RWPE1 (cell line): ENCODE data around the gene CDX1.

ENCODE experiments used
- CTCF ChIA-PET: fragments of 350-600 bp; sonication (Branson Sonifier 250); formaldehyde crosslinking; extraction: SDS; loops from one replicate; lab custom pipeline; 2021; lab: Yijun Ruan, JAX
- POLR2A ChIA-PET: fragments of 400-600 bp; formaldehyde crosslinking; extraction: SDS; loops from one replicate; lab custom pipeline; 2020; ENCODE audit warnings: antibody characterized with exemption; ENCODE audit not compliant: low non-redundant PET; lab: Yijun Ruan, JAX
- DNase-seq: peaks from one replicate; pipeline ENCODE4 v3.0.0; 2012; ENCODE audit warnings: low spot score
- H3K27ac ChIP-seq: fragments of 450-650 bp; 2 replicates; pipeline ENCODE4 v1.5.1; 2017
- TF ChIP-seq, protein P1 (sequence below): fragments of 450-650 bp; conservative IDR thresholded peaks from 2 replicates; pipeline ENCODE4 v1.5.1; 2017; ENCODE audit warnings: low read depth, mild to moderate bottlenecking

The CDX1 gene

DNA sequence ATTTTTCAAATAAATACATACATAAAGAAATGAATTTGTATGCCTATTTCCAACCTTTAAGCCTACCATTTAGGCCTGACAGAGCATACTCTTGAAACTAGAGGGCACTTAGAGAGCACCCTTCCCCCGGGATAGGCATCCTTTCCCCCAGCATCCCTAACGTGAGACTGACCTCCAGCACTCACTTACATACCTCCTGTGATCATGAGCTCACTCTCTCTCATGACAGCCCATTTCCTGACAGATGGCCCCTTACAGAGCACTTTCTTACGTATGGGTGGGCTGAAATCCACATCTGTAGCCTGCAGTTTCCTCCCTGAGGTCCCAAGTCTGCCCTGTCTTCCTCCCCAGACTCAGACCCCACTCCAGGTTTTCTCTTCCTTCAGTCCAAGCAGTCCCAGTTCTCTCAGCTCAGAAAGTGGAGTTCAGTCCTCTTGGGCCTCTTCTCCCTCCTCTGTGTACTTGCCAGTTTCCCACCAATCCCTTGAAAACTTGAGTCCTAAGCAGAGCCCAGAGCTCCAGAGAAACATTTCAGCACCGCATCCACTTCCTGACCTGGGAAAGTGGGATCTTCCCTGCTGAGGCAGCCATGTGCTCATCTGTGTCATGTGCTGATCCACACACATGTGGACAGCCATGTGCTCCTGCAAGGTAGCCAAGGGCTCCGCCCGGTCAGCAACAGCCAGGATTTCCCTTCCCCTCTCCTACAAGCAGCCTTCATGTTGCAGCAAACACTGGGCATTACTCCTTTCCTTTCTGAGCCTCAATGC, 2.2 kb upstream of the CDX1 start:
- peak overlapping the region; percentile 3 for H3K27ac ChIP-seq
- TF ChIP-seq, protein P1, sequence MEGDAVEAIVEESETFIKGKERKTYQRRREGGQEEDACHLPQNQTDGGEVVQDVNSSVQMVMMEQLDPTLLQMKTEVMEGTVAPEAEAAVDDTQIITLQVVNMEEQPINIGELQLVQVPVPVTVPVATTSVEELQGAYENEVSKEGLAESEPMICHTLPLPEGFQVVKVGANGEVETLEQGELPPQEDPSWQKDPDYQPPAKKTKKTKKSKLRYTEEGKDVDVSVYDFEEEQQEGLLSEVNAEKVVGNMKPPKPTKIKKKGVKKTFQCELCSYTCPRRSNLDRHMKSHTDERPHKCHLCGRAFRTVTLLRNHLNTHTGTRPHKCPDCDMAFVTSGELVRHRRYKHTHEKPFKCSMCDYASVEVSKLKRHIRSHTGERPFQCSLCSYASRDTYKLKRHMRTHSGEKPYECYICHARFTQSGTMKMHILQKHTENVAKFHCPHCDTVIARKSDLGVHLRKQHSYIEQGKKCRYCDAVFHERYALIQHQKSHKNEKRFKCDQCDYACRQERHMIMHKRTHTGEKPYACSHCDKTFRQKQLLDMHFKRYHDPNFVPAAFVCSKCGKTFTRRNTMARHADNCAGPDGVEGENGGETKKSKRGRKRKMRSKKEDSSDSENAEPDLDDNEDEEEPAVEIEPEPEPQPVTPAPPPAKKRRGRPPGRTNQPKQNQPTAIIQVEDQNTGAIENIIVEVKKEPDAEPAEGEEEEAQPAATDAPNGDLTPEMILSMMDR: no peak
- POLR2A ChIA-PET: no interaction called here
- CTCF ChIA-PET: interaction anchor here (0.6 to 1.5 kb wide), 3 partner anchors 54 to 186 kb away, joined by 3 to 9 read pairs (median 4); no protein-coding TSS in a partner anchor
- DNase-seq: no peak

- no peak for DNase-seq
- CTCF ChIA-PET: interaction anchor here (0.6 to 1.5 kb wide), 3 partner anchors 34 to 52 kb away, joined by 3 to 9 read pairs (median 3); no protein-coding TSS in a partner anchor
- TF ChIP-seq, protein P1: no peak
- POLR2A ChIA-PET: interaction anchor here (0.6 kb wide), 1 partner anchor 104 kb away, joined by 3 read pairs; no protein-coding TSS in a partner anchor
- no peak overlapping the region for H3K27ac ChIP-seq
Observed at GRCh38 chr5:150166037-150166649, 435 bp upstream of the CDX1 start.

GRCh38 chr5:150167512-150167850, 903 bp downstream of the CDX1 start:
- CTCF ChIA-PET: no interaction called here
- no peak for DNase-seq

GRCh38 chr5:150167908-150168307, 1.3 kb downstream of the CDX1 start:
- CTCF ChIA-PET: interaction anchor here (0.6 to 1.1 kb wide), 2 partner anchors 27 to 50 kb away, joined by 3 to 4 read pairs; no protein-coding TSS in a partner anchor
- POLR2A ChIA-PET: interaction anchor here (0.6 kb wide), 1 partner anchor 40 kb away, joined by 3 read pairs; no protein-coding TSS in a partner anchor
- no peak overlapping the region for H3K27ac ChIP-seq
- TF ChIP-seq, protein P1: no peak
- no peak for DNase-seq

More at GRCh38 chr5:150167512-150167850, 903 bp downstream of the CDX1 start:
- TF ChIP-seq, protein P1: no peak
- H3K27ac ChIP-seq: no peak overlapping the region
- POLR2A ChIA-PET: no interaction called here

GRCh38 chr5:150168864-150169263, 2.3 kb downstream of the CDX1 start:
- TF ChIP-seq, protein P1: no peak
- no peak for DNase-seq
- ChIA-PET CTCF (interaction anchor here (1.1 kb wide), 1 partner anchor 50 kb away, joined by 3 read pairs; no protein-coding TSS in a partner anchor), POLR2A (no interaction called here)
- no peak overlapping the region for H3K27ac ChIP-seq

GRCh38 chr5:150172145-150172544, 5.6 kb downstream of the CDX1 start:
- CTCF ChIA-PET: interaction anchor here (1.0 to 1.2 kb wide), 2 partner anchors 42 to 43 kb away, joined by 3 to 4 read pairs; no protein-coding TSS in a partner anchor
- POLR2A ChIA-PET: no interaction called here
- no peak overlapping the region for H3K27ac ChIP-seq
- DNase-seq: no peak
- TF ChIP-seq, protein P1: no peak
